Fibroblast of lung (primary cell): ENCODE data around the gene PALM.
"Not testable (repeated sequence)": the region's sequence is repeated elsewhere in the genome, so short reads cannot be mapped to it uniquely, and the experiment has no call there.

Experiments used
- EZH2 ChIP-seq: IDR thresholded peaks from 2 replicates; pipeline ENCODE4 v1.5.1; 2012; ENCODE audit warnings: low read length, control low read depth, mild to moderate bottlenecking; ENCODE audit errors: missing control alignments
- TF ChIP-seq, protein P1 (sequence below), 2 donors: IDR thresholded peaks in 1 of 2; conservative IDR thresholded peaks in 1 of 2; 1 replicate in 1 of 2; 2 replicates in 1 of 2; pipeline ENCODE4 v1.5.1; 2011 to 2012; ENCODE audit warnings: low read length in 2 of 2, control low read depth in 1 of 2, inconsistent platforms in 1 of 2, low read depth in 1 of 2, mild to moderate bottlenecking in 1 of 2

DNA sequence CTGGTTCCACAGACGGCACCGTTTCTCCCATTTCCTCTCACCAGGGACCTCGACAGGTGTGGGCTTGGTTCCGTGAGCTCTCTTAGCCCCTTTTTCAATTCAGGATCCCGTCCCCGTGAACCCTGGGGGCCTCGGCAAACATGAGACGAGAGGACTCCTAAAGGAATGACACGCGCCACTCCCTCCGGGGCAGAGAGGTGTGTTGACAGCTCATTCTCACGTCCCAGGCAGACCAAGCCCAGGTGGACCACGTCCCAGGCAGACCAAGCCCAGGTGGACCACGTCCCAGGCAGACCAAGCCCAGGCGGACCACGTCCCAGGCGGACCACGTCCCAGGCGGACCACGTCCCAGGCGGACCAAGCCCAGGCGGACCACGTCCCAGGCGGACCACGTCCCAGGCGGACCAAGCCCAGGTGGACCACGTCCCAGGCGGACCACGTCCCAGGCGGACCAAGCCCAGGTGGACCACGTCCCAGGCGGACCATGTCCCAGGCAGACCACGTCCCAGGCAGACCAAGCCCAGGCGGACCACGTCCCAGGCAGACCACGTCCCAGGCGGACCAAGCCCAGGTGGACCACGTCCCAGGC, 41.7 kb upstream of the PALM start:
- TF ChIP-seq, protein P1, sequence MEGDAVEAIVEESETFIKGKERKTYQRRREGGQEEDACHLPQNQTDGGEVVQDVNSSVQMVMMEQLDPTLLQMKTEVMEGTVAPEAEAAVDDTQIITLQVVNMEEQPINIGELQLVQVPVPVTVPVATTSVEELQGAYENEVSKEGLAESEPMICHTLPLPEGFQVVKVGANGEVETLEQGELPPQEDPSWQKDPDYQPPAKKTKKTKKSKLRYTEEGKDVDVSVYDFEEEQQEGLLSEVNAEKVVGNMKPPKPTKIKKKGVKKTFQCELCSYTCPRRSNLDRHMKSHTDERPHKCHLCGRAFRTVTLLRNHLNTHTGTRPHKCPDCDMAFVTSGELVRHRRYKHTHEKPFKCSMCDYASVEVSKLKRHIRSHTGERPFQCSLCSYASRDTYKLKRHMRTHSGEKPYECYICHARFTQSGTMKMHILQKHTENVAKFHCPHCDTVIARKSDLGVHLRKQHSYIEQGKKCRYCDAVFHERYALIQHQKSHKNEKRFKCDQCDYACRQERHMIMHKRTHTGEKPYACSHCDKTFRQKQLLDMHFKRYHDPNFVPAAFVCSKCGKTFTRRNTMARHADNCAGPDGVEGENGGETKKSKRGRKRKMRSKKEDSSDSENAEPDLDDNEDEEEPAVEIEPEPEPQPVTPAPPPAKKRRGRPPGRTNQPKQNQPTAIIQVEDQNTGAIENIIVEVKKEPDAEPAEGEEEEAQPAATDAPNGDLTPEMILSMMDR (conservative IDR thresholded peaks at IDR 0.05 in 1 of 2, IDR thresholded peaks at IDR 0.05 in 1 of 2; ENCODE audit: low read depth in 1 of 2, low read length in 2 of 2) = not testable (repeated sequence)
- TF ChIP-seq EZH2 = not testable (repeated sequence)
